HL-60 (cell line): ENCODE results near the gene MTCL1.

Experiments
- DNase-seq, 2 experiments: peaks; one replicate each; pipeline ENCODE4 v3.0.0-alpha.2; 2010 to 2020; ENCODE audit warnings: low read depth in 1 of 2, low spot score in 1 of 2
- H3K27ac ChIP-seq: fragments of 250-450 bp; sonication (Bioruptor Pico); replicated peaks from 2 replicates; pipeline ENCODE4 v1.5.1; 2020; ENCODE audit warnings: mild to moderate bottlenecking, moderate library complexity
- H3K27me3 ChIP-seq: fragments of 250-450 bp; sonication (Bioruptor Pico); 2 replicates; pipeline ENCODE4 v1.5.1; 2021; ENCODE audit warnings: mild to moderate bottlenecking, moderate library complexity; ENCODE audit not compliant: insufficient read depth, poor library complexity, severe bottlenecking
- H3K4me3 ChIP-seq: replicated peaks from 2 replicates; pipeline ENCODE4 v1.5.1; 2011; ENCODE audit warnings: mild to moderate bottlenecking, control low read depth, low read length; ENCODE audit not compliant: insufficient read depth
- CTCF ChIP-seq: IDR thresholded peaks from one replicate; pipeline ENCODE4 v1.5.1; 2011; ENCODE audit warnings: low read length, control low read depth, inconsistent platforms; ENCODE audit not compliant: insufficient read depth
- GABPA ChIP-seq: IDR thresholded peaks from 2 replicates; pipeline ENCODE4 v1.6.1; 2012; ENCODE audit warnings: low read depth
- POLR2AphosphoS5 ChIP-seq: IDR thresholded peaks from 2 replicates; pipeline ENCODE4 v1.6.1; 2012; ENCODE audit warnings: low read depth
- SPI1 ChIP-seq: IDR thresholded peaks from 2 replicates; pipeline ENCODE4 v1.6.1; 2012; ENCODE audit warnings: low read depth, mild to moderate bottlenecking, borderline replicate concordance
- TF ChIP-seq, protein P1 (sequence below): IDR thresholded peaks from 2 replicates; pipeline ENCODE4 v1.6.1; 2012; ENCODE audit warnings: low read depth; ENCODE audit not compliant: insufficient replicate concordance

Gene MTCL1

GRCh38 chr18:8785855-8786482 lies 80.6 kb downstream of the MTCL1 start:
- no peak for TF ChIP-seq GABPA
- peak; percentile 33; the same call in 1 of the 2 replicates for TF ChIP-seq SPI1
- TF ChIP-seq POLR2AphosphoS5: no peak
- TF ChIP-seq, protein P1, sequence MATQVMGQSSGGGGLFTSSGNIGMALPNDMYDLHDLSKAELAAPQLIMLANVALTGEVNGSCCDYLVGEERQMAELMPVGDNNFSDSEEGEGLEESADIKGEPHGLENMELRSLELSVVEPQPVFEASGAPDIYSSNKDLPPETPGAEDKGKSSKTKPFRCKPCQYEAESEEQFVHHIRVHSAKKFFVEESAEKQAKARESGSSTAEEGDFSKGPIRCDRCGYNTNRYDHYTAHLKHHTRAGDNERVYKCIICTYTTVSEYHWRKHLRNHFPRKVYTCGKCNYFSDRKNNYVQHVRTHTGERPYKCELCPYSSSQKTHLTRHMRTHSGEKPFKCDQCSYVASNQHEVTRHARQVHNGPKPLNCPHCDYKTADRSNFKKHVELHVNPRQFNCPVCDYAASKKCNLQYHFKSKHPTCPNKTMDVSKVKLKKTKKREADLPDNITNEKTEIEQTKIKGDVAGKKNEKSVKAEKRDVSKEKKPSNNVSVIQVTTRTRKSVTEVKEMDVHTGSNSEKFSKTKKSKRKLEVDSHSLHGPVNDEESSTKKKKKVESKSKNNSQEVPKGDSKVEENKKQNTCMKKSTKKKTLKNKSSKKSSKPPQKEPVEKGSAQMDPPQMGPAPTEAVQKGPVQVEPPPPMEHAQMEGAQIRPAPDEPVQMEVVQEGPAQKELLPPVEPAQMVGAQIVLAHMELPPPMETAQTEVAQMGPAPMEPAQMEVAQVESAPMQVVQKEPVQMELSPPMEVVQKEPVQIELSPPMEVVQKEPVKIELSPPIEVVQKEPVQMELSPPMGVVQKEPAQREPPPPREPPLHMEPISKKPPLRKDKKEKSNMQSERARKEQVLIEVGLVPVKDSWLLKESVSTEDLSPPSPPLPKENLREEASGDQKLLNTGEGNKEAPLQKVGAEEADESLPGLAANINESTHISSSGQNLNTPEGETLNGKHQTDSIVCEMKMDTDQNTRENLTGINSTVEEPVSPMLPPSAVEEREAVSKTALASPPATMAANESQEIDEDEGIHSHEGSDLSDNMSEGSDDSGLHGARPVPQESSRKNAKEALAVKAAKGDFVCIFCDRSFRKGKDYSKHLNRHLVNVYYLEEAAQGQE: no peak
- TF ChIP-seq CTCF: no peak
- Histone ChIP-seq H3K27me3 (peaks cover 17% of the 10 kb centered on the region), H3K4me3 (no peak overlapping the region), H3K27ac (no peak overlapping the region)
- DNase-seq: no peak

GRCh38 chr18:8786483-8787370 lies 81.4 kb downstream of the MTCL1 start:
- Histone ChIP-seq H3K27me3 (peaks cover 17% of the 10 kb centered on the region), H3K4me3 (no peak overlapping the region), H3K27ac (no peak overlapping the region)
- DNase-seq: no peak
- TF ChIP-seq CTCF: no peak
- TF ChIP-seq POLR2AphosphoS5: no peak
- TF ChIP-seq SPI1: no peak
- TF ChIP-seq, protein P1: no peak
- TF ChIP-seq GABPA: no peak

DNA sequence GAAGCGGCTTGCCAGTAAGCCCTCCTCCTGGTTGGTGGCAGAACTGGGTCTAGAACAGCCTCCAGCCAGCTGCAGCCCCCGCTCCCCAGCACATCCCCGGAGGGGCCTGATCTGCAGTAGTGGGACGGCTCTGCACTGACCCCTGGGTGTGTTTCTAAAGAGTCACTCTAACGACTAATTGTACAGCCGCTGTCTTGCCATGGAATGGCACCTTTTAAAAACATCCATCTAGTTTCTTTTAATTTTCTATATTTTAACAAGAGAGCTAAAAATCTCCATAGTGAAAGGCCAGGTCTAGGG lies 82.0 kb downstream of the MTCL1 start:
- Histone ChIP-seq H3K4me3 (no peak overlapping the region), H3K27me3 (peaks cover 17% of the 10 kb centered on the region), H3K27ac (no peak overlapping the region)
- TF ChIP-seq CTCF (no peak), POLR2AphosphoS5 (no peak), GABPA (no peak), SPI1 (no peak)
- TF ChIP-seq, protein P1: no peak
- DNase-seq: no peak
